GM18868 (cell line): ENCODE data around the gene ASH1L.
A peak's percentile ranks its signal among the peaks of the same experiment; 100 is the strongest.
"Not testable (repeated sequence)": the region's sequence is repeated elsewhere in the genome, so short reads cannot be mapped to it uniquely, and the experiment has no call there.

Experiments
- ATAC-seq: cut with Tn5 transposase; IDR thresholded peaks from one replicate; pipeline ENCODE4 v1.9.1; 2021; ENCODE audit warnings: mild to moderate bottlenecking, moderate library complexity; ENCODE audit not compliant: unreplicated experiment

Gene ASH1L

DNA sequence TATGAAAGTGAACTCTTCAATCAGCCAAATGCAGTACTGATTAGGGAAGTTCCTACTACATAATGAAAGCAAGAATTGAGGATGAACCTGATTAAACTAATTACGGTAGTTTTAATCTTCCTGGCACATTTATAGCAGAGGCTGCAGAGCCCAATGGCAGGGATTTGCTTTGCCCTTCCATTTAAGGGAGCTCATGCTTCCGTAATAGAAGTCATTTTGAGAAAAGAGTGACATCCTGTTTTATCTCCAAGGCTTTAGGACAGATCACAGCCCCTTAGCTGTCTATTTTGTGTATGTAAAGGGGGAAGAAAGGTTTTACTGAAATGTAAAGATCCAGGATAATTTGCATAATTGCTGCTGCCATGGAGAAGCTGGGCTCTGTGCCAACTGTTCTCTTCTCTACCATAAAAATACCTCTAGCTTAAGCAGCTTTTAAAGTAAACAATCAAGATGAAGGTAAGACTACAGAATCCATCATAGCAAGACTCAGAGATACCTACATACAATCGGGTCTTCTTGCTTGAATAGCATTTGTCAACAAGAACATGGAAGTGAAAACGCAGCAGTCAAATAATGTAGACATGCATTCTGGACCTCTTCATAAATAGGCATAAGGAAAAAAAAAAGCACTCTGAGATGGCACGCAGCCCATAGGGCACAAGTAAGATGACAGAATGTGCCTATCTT, 62.5 kb downstream of the ASH1L start:
- ATAC-seq = peak; percentile 79

DNA sequence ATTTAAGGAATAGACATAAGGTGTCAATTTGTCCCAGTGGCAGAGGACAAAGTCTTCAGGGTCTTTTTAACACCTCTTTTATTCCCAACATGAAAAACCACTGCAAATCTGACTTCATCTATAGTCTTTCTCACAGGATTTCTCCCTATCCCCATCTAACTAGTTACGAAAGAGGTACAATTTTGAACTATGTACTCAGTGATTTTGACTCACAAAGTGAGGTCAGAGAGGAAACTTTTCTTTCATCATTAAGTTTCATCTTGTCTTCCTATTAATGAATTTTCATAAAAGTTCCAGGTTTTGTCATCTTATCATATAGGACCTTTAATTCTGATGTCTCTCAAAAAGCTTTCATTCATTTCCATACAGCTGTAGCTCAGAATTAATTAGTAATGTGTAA, 63.3 kb downstream of the ASH1L start:
- no peak for ATAC-seq

DNA sequence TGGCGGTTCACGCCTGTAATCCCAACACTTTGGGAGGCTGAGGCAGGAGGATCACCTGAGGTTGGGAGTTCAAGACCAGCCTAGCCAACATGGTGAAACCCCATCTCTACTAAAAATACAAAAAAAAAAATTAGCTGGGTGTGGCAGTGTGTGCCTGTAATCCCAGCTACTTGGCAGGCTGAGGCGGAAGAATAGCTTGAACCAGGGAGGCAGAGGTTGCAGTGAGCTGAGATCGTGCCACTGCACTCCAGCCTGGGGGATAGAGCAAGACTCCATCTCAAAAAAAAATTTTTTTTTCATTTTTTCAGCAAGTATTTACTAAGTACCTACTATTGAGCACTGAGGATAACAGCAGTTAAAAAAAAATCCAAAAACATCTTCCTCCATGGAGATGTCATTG, 69.0 kb downstream of the ASH1L start:
- not testable (repeated sequence) for ATAC-seq

DNA sequence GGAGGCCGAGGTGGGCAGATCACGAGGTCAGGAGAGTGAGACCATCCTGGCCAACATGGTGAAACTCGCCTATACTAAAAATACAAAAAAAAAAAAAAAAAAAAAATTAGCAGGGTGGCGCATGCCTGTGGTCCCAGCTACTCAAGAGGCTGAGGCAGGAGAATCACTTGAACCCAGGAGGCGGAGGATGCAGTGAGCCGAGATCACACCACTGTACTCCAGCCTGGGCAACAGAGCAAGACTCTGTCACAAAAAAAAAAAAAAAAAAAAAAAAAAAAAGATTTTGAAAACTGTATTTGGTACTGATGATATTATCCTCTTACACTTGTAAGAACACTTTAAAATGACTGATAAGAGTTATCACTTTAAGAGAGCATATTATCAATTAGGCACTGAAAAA, 74.2 kb downstream of the ASH1L start:
- not testable (repeated sequence) for ATAC-seq

DNA sequence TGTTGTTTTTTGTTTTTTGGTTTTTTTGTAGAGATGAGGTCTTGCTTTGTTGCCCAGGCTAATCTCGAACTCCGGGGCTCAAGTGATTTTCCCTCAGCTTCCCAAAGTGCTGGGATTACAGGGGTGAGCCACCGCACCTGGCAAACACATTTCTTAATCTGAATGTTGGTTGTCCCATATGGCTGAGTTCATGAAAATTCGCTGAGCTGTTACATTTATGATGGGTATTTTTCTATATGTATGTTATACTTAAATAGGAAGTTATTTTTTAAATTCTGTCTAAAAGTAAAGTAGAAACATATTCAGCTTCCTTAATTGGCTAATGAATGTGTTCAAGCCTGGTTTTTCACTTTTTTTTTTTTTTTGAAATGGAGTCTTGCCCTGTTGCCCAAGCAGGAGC, 75.1 kb downstream of the ASH1L start:
- ATAC-seq = no peak

DNA sequence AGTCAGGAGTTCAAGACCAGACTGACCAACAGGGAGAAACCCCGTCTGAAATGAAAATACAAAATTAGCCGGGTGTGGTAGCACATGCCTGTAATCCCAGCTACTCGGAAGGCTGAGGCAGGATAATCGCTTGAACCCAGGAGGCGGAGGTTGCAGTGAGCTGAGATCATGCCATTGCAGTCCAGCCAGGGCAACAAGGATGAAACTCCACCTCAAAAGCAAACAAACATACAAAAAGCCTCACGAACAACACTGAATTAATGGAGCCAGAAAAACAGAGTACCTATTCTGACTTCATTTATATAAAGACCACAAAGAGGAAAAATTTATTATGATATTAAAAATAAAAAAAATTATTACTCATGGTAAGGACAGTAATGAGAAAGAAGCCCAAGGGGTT, 75.7 kb downstream of the ASH1L start:
- not testable (repeated sequence) for ATAC-seq

DNA sequence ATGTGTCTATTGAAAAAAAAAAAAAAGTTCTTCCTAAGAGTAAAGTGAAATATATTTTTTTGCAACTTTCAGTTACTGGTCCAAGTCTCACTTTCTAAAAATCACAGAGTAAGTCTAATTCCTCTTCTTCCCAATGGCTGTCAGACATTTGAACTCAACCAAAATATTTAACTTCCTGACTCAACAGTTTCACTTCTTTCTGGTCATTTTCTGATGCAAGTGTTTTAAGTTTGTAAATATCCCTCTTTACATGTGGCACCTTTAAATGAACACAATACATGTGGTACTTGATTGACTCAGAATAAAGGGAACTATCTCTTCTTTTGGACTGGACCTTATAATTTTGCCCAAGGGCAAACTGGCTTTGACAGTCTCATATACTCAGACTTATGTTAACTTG, 76.7 kb downstream of the ASH1L start:
- ATAC-seq = no peak

DNA sequence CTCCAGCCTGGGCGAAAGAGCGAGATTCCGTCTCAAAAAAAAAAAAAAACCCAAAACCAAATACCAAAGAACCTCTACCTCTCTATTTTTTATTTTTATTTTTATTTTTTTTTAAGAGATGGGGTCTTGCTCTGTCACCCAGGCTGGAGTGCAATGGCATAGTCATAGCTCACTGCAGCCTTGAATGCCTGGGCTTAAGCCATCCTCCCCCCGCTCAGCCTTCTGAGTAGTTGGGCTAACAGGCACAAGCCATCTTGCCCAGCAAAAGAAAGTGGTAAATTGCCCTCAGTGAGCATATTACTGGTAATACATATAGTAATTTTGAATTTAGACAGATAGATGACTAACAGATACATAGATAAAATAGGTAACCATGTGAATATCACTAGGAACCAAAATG, 77.4 kb downstream of the ASH1L start:
- no peak for ATAC-seq

DNA sequence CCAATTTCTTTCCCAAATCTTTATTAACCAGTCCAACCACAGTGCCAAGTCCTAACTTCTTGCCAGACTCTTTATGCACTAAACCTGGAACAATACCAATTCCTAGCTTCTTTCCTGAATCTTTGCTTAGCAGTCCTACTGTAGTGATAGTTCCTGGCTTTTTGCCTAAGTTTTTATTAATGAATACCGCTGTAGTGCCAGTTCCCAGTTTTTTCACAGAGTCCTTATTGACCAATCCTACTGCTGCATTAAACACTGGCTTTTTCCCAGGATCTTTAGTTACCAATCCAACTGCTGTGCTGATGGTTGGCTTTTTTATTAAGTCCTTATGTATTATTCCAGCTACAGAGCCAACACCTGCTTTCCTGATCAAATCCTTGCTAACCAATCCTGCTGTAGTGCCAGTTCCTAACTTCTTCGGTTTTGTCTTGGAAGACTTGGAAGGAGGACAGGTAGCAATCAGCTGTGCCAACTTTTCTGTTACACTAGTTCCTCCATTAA, 80.8 kb downstream of the ASH1L start:
- ATAC-seq = no peak

DNA sequence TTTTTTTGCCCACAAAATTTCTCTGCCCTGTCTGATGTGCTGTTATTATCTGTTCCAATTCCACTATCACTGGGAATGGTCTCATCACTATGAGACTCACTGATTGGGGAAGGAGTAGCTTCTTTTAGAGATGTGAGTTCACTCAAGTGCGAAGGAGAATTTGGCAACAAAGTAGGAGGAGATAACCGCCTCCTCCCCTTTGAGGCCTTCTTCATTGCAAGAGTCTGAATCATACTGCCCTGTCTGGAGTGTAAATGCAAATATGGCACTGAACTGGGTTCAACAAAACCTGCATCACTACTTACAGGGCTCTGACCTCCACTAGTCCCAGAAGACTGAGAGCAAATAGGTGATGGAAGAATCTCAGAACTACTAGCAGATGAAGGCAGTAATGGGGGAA, 83.4 kb downstream of the ASH1L start:
- ATAC-seq = no peak

DNA sequence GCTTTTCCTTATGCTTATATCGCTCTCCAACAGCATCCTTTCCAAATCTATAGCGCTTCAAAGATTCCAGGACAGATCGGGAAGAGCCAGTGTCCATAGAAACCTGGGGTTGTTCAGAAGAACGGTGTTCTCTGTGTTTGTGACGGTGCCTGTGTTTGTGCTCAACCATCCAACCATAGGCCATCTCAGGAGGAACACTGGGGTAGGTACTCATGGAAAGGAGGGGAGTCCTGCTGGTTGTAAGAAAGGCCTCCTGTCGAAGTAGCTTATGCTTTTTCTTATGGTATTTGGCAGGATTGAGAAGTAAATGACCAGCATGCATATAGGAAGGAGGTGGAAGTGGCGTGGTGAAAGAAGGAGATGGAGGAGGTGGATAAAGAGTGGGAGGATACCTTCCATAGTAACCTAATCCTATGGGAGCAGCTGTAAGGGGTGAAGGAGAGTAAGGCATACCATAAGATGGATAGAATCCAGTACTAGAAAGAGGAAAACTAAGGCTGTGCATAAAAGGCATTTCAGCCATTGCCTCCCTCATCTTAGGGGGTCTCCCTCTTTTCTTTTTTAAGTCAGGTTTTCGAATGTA, 84.2 kb downstream of the ASH1L start:
- no peak for ATAC-seq

DNA sequence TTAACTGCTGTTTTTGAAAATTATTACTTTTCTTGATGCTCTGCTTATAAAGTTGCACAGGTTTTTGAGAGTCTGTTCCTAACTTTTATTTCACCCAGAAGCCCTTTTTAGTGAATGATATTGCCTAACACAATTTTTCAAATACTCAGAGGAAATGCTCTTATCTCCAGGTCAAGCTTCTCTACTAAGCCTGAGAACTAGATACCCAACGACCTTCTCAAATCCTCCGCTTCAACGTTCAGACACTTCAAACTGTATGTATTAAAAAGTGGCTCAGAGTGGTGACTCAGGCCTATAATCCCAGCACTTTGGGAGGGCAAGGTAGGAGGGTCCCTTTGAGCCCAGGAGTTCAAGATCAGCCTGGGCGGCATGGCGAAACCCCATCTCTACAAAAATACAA, 88.5 kb downstream of the ASH1L start:
- no peak for ATAC-seq

DNA sequence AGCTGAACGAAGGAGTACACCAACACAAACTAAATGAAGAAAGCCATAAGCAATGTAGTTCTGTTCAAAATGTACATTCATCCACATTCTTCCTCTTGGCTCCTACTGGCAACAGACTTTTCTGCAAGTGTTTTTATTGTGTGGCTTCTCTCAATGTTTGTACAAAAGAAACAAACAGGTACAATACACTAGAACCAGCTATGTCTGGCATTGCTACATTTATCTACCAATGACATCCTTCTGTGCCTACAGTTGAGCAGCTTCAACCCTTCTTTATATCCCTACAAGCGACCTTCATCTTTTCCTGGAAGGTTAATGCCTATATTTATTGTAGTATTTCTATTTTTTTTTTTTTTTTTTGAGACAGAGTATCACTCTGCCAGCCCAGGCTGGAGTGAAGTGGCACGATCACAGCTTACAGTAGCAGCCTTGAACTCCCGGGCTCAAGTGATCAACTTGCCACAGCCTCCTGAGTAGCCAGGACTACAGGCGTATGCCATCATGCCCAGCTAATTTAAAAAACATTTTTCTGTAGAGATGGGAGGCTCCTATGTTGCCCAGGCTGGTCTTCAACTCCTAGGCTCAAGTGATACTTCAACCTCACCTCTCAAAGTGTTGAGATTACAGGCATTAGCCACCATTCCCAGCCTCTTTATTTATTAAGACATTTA, 89.3 kb downstream of the ASH1L start:
- ATAC-seq = no peak

DNA sequence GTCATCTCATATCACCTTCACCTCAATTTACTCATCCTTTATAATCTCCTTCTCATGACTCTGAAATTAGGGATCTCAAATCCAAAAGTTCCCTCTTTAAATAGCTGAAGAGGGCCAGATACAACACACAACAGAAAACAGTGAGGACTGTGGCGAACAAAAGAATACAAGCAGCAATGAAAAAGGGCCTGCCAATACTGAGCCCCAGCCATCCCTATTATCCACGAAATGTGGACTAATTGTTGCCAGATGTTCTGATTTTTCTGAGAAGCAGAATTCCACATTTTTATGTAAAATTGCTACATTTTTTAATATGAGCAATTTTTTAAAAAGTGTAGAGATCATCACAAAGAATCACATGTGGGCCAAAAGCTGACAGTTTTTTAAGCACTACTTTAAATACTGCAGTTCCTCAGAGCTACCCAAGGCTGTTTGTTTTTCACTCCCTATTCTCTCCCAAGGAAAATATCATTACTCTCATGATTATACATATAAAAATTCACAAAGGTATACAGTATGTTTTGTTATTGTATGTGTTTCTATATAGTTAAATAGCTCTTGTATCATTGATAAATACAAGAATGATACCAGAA, 90.0 kb downstream of the ASH1L start:
- no peak for ATAC-seq

DNA sequence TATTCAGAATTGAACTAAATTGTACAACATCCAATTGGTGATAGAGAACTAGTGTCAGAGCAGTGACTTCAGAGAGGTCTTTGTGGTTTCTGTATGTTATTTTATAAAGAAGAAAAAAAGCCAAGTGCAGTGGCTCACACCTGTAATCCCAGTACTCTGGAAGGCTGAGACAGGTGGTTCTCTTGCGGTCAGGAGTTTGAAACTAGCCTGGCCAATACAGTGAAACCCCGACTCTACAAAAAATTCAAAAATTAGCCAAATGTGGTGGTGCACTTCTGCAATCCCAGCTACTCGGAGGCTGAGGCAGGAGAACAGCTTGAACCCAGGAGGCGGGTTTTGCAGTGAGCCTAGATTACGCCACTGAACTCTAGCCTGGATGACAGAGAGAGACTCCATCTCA, 90.7 kb downstream of the ASH1L start:
- ATAC-seq = no peak

DNA sequence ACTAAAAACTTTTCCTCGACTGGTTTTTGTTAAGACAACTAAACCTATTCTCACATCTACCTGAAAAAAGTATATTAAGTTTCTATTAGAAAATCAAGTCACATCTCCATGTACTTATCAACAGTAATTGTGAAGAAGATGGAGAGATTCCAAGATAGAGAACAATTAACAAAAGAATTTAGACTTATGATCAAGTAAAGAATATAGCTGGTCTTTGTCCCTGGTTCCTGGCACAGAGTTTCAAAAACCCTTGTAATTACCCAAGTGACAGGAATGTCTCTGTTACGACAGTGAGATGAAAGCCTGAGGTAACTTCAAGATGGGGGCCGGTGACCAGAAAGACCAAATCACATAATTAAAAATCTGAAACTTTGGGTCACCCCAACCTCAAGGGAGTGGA, 91.6 kb downstream of the ASH1L start:
- no peak for ATAC-seq

DNA sequence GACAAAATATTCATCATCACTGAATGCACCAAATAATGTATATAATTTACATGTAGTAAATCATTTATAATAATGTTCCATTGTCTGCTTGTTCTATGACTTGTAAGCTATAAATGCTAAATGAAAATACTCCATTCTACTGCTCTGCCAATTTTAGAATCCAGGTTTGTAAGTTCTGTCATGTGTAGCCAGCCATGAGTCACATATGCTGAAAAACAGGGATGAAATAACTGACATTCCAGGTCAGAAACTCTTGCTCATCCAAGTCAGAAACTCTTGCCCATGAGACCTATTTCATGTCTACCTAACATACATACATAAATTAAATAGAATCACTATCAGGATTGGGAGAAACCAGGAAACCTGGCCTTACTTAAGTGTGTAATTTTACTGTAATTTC, 95.6 kb downstream of the ASH1L start:
- ATAC-seq = no peak

DNA sequence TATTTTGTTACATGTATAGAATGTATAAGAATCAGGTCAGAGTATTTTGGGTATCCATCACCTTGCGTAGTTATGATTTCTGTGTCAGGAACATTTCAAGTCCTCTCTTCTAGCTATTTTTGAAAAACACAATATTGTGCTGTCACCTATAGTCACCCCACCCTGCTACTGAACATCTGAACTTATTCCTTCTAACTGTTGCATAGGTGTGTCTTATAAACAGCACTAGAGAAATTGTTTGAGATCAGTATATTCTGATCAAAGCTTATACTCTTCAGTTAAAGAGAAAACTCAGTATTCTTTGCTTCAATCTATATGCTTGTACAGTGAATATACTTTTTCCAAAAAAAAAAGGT, 96.0 kb downstream of the ASH1L start:
- no peak for ATAC-seq

DNA sequence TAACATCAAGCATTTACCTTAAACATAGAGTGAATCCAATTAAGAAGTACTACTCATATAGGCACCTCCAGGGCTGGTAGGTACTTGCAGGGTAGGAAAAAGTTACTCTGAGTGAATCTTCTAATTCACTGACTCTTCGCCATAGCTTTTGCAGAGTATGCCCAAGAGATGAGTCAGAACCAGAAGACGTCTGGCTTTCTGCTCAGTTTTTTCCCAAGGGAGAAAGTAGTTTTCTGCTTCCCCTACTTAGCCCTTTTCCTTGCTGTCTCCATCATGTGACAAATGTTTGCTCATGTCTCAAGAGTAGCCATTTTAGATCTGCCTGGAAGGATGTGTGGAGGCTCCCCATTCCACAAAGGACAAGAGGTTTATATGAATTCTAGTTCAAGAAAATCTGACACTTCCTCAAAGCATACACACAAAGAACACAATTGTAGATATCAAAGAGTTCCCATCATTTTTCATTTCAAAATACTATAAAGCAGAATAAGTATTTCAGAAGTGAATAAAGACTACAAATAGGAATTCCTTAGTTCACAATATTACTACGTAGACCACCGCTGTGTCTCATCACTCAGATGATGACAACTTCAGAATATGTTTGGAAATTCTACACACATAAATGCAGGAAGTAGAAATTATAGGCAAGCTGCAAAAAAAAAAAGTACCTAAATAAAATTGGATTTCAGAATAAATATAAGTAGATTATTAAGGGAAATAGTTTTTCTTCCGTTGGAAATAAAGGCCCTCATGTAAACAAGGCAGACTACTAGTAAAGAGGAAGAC, 98.5 kb downstream of the ASH1L start:
- no peak for ATAC-seq

DNA sequence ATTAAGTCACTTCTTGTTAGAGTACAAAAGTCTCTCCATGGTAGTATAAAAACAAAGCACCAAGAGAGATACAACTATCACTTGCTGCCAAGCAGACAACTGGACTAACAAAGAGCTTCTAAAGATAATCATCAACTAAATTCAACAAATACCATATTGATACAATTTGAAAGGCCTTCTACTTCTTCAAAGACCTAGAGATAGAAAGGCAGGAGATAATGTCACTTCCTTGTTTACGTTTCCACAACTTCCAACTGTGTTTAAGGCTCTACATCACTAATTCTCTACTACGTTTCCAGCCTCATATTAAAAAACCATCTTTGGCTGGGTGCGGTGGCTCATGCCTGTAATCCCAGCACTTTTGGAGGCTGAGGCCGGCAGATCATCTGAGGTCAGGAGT, 104.5 kb downstream of the ASH1L start:
- no peak for ATAC-seq

DNA sequence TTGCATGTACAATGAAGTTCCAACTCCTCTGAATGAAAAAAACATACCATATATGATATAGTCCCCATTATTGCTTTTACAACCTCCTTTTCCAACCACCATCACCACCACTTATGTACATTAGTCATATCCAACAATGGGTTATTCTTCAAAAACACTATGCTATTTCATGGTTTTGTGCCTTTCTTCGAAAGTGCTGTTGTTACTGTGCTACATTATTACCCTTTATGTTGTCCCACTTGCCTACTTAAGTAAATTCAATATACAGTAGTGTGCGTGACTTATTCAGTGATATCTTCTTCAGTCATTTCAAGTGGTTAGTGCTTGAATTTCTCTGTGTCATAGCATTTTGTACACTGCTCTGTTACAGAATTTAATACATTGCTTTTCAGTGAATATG, 105.3 kb downstream of the ASH1L start:
- no peak for ATAC-seq
